HG03520 (cell line): ENCODE measurements around the gene SLC25A45.

ENCODE experiments used
- ATAC-seq: cut with Tn5 transposase; IDR thresholded peaks from one replicate; pipeline ENCODE4 v1.9.1; 2021; ENCODE audit warnings: mild to moderate bottlenecking, moderate library complexity; ENCODE audit not compliant: unreplicated experiment

Gene SLC25A45

DNA sequence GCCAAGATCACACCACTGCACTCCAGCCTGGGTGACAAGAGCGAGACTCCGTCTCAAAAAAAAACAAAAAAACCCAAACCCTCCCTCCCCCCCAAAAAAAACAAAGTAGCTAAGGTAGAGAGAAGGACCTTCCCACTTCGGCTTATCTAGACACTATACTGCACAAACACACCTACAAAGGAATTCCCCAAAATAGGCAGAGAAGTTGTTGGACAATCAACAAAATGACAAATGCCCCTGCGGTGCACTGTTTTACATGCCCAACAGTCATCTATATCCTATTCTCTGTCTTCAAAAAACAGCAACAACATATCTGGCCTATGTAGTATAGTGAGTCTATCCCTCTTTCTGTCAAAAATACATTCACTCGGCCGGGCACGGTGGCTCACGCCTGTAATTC is 55.4 kb downstream of the SLC25A45 start:
- ATAC-seq, result no peak

GRCh38 chr11:65325435-65325834 is 57.0 kb downstream of the SLC25A45 start:
- no peak for ATAC-seq
